AG04450 (cell line): ENCODE measurements around the gene CHRNG. TPM values are rescaled to one million over a fixed set of nuclear protein-coding genes. Genes with fewer than 3 reads are reported as not detected.

Experiments used
- CTCF ChIA-PET: fragments of 300-600, 350-600 bp; formaldehyde crosslinking; extraction: SDS; loops from one replicate; lab custom pipeline; 2022; ENCODE audit warnings: antibody characterized with exemption, inconsistent platforms; lab: Charles Lee
- POLR2A ChIA-PET: fragments of 350-600 bp; formaldehyde crosslinking; extraction: SDS; loops from one replicate; lab custom pipeline; 2021; ENCODE audit warnings: antibody characterized with exemption, inconsistent platforms; lab: Yijun Ruan, JAX
- DNase-seq: peaks from one replicate; pipeline ENCODE4 v3.0.0-alpha.2; 2011; ENCODE audit warnings: low read depth, low spot score
- H3K27ac ChIP-seq: one replicate; pipeline ENCODE4 v1.5.1; 2012; ENCODE audit warnings: low read depth, low read length, control low read depth
- H3K27me3 ChIP-seq: one replicate; pipeline ENCODE4 v1.6.0; 2012; ENCODE audit warnings: low read length; ENCODE audit not compliant: control insufficient read depth, insufficient read depth
- H3K4me3 ChIP-seq: 2 replicates; pipeline ENCODE4 v1.5.1; 2011; ENCODE audit warnings: mild to moderate bottlenecking, low read depth, low read length, control low read depth
- H3K9me3 ChIP-seq: 2 replicates; pipeline ENCODE4 v1.5.1; 2012; ENCODE audit warnings: low read length; ENCODE audit not compliant: control insufficient read depth, insufficient read depth
- CTCF ChIP-seq: IDR thresholded peaks from 2 replicates; pipeline ENCODE4 v1.5.1; 2011; ENCODE audit warnings: low read depth, low read length, control low read depth, inconsistent platforms
- polyA plus RNA-seq: library from polyadenylated mRNA; depleted of rRNA; stranded (reverse); fragments of >200 nt; gene quantifications from 2 replicates; pipeline ENCODE4 v1.2.3, GENCODE V29; 2011

The CHRNG gene
- polyA plus RNA-seq, 1 experiment, result not detected

GRCh38 chr2:232521098-232521497 is 18.4 kb upstream of the CHRNG start:
- Histone ChIP-seq H3K4me3 (no peak overlapping the region), H3K9me3 (no peaks in the 10 kb centered on the region), H3K27me3 (peaks cover 59% of the 10 kb centered on the region), H3K27ac (no peak overlapping the region)
- DNase-seq, result no peak
- TF ChIP-seq CTCF, result no peak
- ChIA-PET POLR2A (no interaction called here), CTCF (interaction anchor here (0.8 to 2.9 kb wide), 4 partner anchors 10 to 621 kb away, joined by 4 to 12 read pairs (median 8); no protein-coding TSS in a partner anchor)

- CTCF ChIA-PET, result interaction anchor here (0.8 to 2.9 kb wide), 9 partner anchors 10 to 622 kb away, joined by 3 to 12 read pairs (median 4); partner anchors contain the start of gene ALPI
- TF ChIP-seq CTCF, result peak; percentile 50
These were observed 17.4 kb upstream of the CHRNG start for GRCh38 chr2:232521959-232522622.

GRCh38 chr2:232522623-232523401 is 16.7 kb upstream of the CHRNG start:
- TF ChIP-seq CTCF, result no peak
- POLR2A ChIA-PET, result no interaction called here

More at GRCh38 chr2:232521959-232522622, 17.4 kb upstream of the CHRNG start:
- H3K4me3 ChIP-seq, result no peak overlapping the region
- no peaks in the 10 kb centered on the region for H3K9me3 ChIP-seq
- peaks cover 59% of the 10 kb centered on the region for H3K27me3 ChIP-seq
- POLR2A ChIA-PET, result no interaction called here
- DNase-seq, result no peak
- H3K27ac ChIP-seq, result no peak overlapping the region

GRCh38 chr2:232523402-232523681 is 16.1 kb upstream of the CHRNG start:
- Histone ChIP-seq H3K27me3 (peaks cover 59% of the 10 kb centered on the region), H3K4me3 (no peak overlapping the region)
- CTCF ChIA-PET, result interaction anchor here (1.5 kb wide), 1 partner anchor 79 kb away, joined by 4 read pairs; no protein-coding TSS in a partner anchor

More at GRCh38 chr2:232522623-232523401, 16.7 kb upstream of the CHRNG start:
- Histone ChIP-seq H3K27me3 (peaks cover 59% of the 10 kb centered on the region), H3K4me3 (no peak overlapping the region), H3K9me3 (no peaks in the 10 kb centered on the region), H3K27ac (no peak overlapping the region)
- CTCF ChIA-PET, result interaction anchor here (0.9 to 1.3 kb wide), 5 partner anchors 9 to 621 kb away, joined by 3 to 4 read pairs (median 3); partner anchors contain the start of gene ALPI
- DNase-seq, result no peak

More at GRCh38 chr2:232523402-232523681, 16.1 kb upstream of the CHRNG start:
- POLR2A ChIA-PET, result no interaction called here
- DNase-seq, result no peak
- no peak for TF ChIP-seq CTCF
- H3K9me3 ChIP-seq, result no peaks in the 10 kb centered on the region
- H3K27ac ChIP-seq, result no peak overlapping the region
